Measurements from ENCODE around the gene R3HDM2.

DNA sequence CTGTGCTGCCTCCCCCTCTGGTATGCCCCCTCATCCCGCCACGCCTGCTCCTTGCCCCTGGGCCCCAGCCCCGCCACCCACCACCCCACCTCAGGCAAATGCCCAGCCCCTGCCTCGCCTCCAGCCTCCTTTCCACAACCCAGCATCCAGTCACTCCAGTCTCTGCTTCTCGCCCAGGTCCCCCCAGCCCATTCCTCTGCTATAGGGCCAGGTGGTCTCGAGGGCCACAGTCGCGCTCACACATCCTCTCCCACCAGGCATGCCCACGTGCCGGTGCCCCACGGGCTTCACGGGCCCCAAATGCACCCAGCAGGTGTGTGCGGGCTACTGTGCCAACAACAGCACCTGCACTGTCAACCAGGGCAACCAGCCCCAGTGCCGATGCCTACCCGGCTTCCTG is 220.4 kb downstream of the R3HDM2 start:
- TF ChIP-seq, protein P1, sequence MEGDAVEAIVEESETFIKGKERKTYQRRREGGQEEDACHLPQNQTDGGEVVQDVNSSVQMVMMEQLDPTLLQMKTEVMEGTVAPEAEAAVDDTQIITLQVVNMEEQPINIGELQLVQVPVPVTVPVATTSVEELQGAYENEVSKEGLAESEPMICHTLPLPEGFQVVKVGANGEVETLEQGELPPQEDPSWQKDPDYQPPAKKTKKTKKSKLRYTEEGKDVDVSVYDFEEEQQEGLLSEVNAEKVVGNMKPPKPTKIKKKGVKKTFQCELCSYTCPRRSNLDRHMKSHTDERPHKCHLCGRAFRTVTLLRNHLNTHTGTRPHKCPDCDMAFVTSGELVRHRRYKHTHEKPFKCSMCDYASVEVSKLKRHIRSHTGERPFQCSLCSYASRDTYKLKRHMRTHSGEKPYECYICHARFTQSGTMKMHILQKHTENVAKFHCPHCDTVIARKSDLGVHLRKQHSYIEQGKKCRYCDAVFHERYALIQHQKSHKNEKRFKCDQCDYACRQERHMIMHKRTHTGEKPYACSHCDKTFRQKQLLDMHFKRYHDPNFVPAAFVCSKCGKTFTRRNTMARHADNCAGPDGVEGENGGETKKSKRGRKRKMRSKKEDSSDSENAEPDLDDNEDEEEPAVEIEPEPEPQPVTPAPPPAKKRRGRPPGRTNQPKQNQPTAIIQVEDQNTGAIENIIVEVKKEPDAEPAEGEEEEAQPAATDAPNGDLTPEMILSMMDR (conservative IDR thresholded peaks at IDR 0.05 in 1 of 2, IDR thresholded peaks at IDR 0.05 in 1 of 2; ENCODE audit: extremely low read depth in 1 of 2, insufficient read depth in 1 of 2, low read depth in 1 of 2, low read length in 2 of 2) = no peak
- no peak for TF ChIP-seq EZH2 (IDR thresholded peaks at IDR 0.05; ENCODE audit: borderline replicate concordance, low read length)

Data from mammary epithelial cell (primary cell).